ENCODE results near the gene RNASE8.
A peak's percentile ranks its signal among the peaks of the same experiment; 100 is the strongest.
"Not testable (repeated sequence)": the region's sequence is repeated elsewhere in the genome, so short reads cannot be mapped to it uniquely, and the experiment has no call there.

The RNASE8 gene
- total RNA-seq: 0 reads per million in 4 donors

- no peak for DNase-seq
Observed at GRCh38 chr14:21057803-21058675, at the start of gene RNASE8. Gene RNASE8 (plus strand): TSS chr14:21057822. CDS start chr14:21057893, 71 bp downstream.

- DNase-seq: not testable (repeated sequence)
Observed at GRCh38 chr14:21009721-21010120, 47.9 kb upstream of the RNASE8 start.

- no peak for DNase-seq
Observed at GRCh38 chr14:21011136-21011535, 46.5 kb upstream of the RNASE8 start.

- DNase-seq: peak; percentile 54 to 83 (median 67)
Observed at GRCh38 chr14:21014761-21015190, 42.8 kb upstream of the RNASE8 start.

GRCh38 chr14:21015312-21015711 is 42.3 kb upstream of the RNASE8 start:
- no peak for DNase-seq

- DNase-seq: no peak
Observed at GRCh38 chr14:21016413-21017190, 41.0 kb upstream of the RNASE8 start.

- no peak for DNase-seq
Observed at GRCh38 chr14:21017528-21018245, 39.9 kb upstream of the RNASE8 start.

- no peak for DNase-seq
Observed at GRCh38 chr14:21018286-21018685, 39.3 kb upstream of the RNASE8 start.

- DNase-seq: no peak
Observed at GRCh38 chr14:21018781-21019180, 38.8 kb upstream of the RNASE8 start.

GRCh38 chr14:21019366-21019765 is 38.3 kb upstream of the RNASE8 start:
- no peak for DNase-seq

GRCh38 chr14:21020977-21021545 is 36.6 kb upstream of the RNASE8 start:
- DNase-seq: no peak

GRCh38 chr14:21022686-21023085 is 34.9 kb upstream of the RNASE8 start:
- no peak for DNase-seq

GRCh38 chr14:21023174-21023573 is 34.4 kb upstream of the RNASE8 start:
- no peak for DNase-seq

- no peak for DNase-seq
Observed at GRCh38 chr14:21023817-21024584, 33.6 kb upstream of the RNASE8 start.

- DNase-seq: peak; percentile 59 to 78 (median 73)
Observed at GRCh38 chr14:21024585-21025370, 32.8 kb upstream of the RNASE8 start, which contains the start of gene NDRG2. Gene NDRG2 (minus strand): TSS chr14:21025061. CDS start chr14:21023315, 1,746 bp downstream.

GRCh38 chr14:21025371-21026273 is 32.0 kb upstream of the RNASE8 start:
- DNase-seq: no peak

- DNase-seq: no peak
Observed at GRCh38 chr14:21026274-21026987, 31.2 kb upstream of the RNASE8 start.

- no peak for DNase-seq
Observed at GRCh38 chr14:21026988-21027315, 30.7 kb upstream of the RNASE8 start.

GRCh38 chr14:21029917-21030316 is 27.7 kb upstream of the RNASE8 start, which contains the start of gene TPPP2:
Gene TPPP2 (plus strand): TSS chr14:21030217. CDS start chr14:21030582, 365 bp downstream.
- DNase-seq: no peak
